Measurements from ENCODE around the gene CLPX. TPM values are rescaled to one million over a fixed set of nuclear protein-coding genes. Genes with fewer than 3 reads are reported as not detected.

The CLPX gene
- total and polyA plus RNA-seq, 9 of the 15 experiments (the other 6 are each of a cell fraction or from before 2014, with no cell fraction given), result 11.2 to 83.3 (median 51.3) TPM

DNA sequence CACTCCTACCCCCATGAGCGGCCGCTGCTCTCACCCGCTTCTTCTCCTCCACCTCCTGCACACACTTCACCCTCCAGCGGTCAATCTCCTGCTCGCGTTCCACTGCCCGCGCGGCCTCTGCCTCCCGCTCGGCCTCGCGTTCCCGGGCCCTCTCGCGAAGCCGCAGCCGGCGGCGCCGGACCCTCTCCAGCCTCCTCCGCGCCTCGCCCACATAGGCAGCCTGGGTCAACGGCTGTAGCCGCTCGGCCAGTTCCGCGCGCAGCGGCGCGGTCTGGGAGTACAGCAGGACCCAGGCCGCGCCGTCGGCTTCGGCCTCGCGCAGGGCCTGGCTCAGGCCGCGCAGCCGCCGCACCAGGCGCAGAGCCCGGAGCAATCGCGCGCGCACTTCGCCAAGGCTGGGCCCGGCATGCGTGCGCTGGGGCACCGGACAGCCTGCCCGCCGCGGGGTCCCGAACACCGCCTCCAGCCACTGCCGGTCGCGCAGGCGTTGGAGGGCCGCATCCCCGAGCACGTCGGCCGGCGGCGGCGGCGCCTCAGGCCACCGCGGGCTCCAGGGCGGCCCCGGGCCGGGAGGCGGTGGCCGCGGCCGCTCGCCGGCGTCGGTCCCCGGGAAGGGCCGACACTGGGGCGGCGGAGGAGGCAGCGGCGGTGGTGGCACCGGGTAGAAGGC, 52.1 kb downstream of the CLPX start (continued):
- TF ChIP-seq, protein P1, sequence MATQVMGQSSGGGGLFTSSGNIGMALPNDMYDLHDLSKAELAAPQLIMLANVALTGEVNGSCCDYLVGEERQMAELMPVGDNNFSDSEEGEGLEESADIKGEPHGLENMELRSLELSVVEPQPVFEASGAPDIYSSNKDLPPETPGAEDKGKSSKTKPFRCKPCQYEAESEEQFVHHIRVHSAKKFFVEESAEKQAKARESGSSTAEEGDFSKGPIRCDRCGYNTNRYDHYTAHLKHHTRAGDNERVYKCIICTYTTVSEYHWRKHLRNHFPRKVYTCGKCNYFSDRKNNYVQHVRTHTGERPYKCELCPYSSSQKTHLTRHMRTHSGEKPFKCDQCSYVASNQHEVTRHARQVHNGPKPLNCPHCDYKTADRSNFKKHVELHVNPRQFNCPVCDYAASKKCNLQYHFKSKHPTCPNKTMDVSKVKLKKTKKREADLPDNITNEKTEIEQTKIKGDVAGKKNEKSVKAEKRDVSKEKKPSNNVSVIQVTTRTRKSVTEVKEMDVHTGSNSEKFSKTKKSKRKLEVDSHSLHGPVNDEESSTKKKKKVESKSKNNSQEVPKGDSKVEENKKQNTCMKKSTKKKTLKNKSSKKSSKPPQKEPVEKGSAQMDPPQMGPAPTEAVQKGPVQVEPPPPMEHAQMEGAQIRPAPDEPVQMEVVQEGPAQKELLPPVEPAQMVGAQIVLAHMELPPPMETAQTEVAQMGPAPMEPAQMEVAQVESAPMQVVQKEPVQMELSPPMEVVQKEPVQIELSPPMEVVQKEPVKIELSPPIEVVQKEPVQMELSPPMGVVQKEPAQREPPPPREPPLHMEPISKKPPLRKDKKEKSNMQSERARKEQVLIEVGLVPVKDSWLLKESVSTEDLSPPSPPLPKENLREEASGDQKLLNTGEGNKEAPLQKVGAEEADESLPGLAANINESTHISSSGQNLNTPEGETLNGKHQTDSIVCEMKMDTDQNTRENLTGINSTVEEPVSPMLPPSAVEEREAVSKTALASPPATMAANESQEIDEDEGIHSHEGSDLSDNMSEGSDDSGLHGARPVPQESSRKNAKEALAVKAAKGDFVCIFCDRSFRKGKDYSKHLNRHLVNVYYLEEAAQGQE (IDR thresholded peaks at IDR 0.05; ENCODE audit: borderline replicate concordance), result no peak
- TF ChIP-seq, protein P1 (CRISPR knock-in tag; IDR thresholded peaks at IDR 0.05; ENCODE audit: low read depth), result 0 out of 2 replicates have a peak, but pooled peaks have one; percentile 38
- TF ChIP-seq PYGO2 (tag; IDR thresholded peaks at IDR 0.05), result no peak
- no peak for TF ChIP-seq NUFIP1 (IDR thresholded peaks at IDR 0.05; ENCODE audit: partially characterized antibody)
- TF ChIP-seq CTBP1 (IDR thresholded peaks at IDR 0.05; ENCODE audit: borderline replicate concordance), result 0 out of 2 replicates have a peak, but pooled peaks have one; percentile 38
- no peak for TF ChIP-seq HMG20A (CRISPR knock-in tag; conservative IDR thresholded peaks at IDR 0.05)
- 0 out of 2 replicates have a peak, but pooled peaks have one; percentile 10 for TF ChIP-seq SMAD4 (CRISPR knock-in tag; conservative IDR thresholded peaks at IDR 0.05)
- TF ChIP-seq ESRRA (IDR thresholded peaks at IDR 0.05; ENCODE audit: borderline replicate concordance, low read depth), result no peak
- TF ChIP-seq, protein P2, sequence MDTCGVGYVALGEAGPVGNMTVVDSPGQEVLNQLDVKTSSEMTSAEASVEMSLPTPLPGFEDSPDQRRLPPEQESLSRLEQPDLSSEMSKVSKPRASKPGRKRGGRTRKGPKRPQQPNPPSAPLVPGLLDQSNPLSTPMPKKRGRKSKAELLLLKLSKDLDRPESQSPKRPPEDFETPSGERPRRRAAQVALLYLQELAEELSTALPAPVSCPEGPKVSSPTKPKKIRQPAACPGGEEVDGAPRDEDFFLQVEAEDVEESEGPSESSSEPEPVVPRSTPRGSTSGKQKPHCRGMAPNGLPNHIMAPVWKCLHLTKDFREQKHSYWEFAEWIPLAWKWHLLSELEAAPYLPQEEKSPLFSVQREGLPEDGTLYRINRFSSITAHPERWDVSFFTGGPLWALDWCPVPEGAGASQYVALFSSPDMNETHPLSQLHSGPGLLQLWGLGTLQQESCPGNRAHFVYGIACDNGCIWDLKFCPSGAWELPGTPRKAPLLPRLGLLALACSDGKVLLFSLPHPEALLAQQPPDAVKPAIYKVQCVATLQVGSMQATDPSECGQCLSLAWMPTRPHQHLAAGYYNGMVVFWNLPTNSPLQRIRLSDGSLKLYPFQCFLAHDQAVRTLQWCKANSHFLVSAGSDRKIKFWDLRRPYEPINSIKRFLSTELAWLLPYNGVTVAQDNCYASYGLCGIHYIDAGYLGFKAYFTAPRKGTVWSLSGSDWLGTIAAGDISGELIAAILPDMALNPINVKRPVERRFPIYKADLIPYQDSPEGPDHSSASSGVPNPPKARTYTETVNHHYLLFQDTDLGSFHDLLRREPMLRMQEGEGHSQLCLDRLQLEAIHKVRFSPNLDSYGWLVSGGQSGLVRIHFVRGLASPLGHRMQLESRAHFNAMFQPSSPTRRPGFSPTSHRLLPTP (IDR thresholded peaks at IDR 0.05; ENCODE audit: borderline replicate concordance, extremely low read depth, insufficient read length), result no peak
- no peak for TF ChIP-seq ZNF707 (CRISPR knock-in tag; conservative IDR thresholded peaks at IDR 0.05)
- TF ChIP-seq RFX1 (IDR thresholded peaks at IDR 0.05), result no peak
- no peak for TF ChIP-seq ARID1B (IDR thresholded peaks at IDR 0.05)
- no peak for TF ChIP-seq TAF9B (IDR thresholded peaks at IDR 0.05; ENCODE audit: partially characterized antibody)
- no peak for TF ChIP-seq SMAD3 (CRISPR knock-in tag; conservative IDR thresholded peaks at IDR 0.05)

Data from K562 (cell line).